Measurements from ENCODE around the gene AFG3L2.
"Not testable (repeated sequence)": the region's sequence is repeated elsewhere in the genome, so short reads cannot be mapped to it uniquely, and the experiment has no call there.

AFG3L2 gene

GRCh38 chr18:12406371-12407111 lies 29.5 kb upstream of the AFG3L2 start:
- no peak for TF ChIP-seq ZNF274 (IDR thresholded peaks at IDR 0.05; ENCODE audit: low read depth, low read length)
- peak overlapping the region; percentile 5; the same call in 1 of the 2 replicates for H3K4me3 ChIP-seq (ENCODE audit: low read length)

- TF ChIP-seq ZNF274 (IDR thresholded peaks at IDR 0.05; ENCODE audit: low read depth, low read length) = no peak
- no peak overlapping the region for H3K4me3 ChIP-seq (ENCODE audit: low read length)
Observed at GRCh38 chr18:12405066-12405465, 28.0 kb upstream of the AFG3L2 start.

GRCh38 chr18:12403601-12404506 lies 26.8 kb upstream of the AFG3L2 start:
- H3K4me3 ChIP-seq (ENCODE audit: low read length) = no peak overlapping the region
- no peak for TF ChIP-seq ZNF274 (IDR thresholded peaks at IDR 0.05; ENCODE audit: low read depth, low read length)

GRCh38 chr18:12401881-12402280 lies 24.9 kb upstream of the AFG3L2 start:
- no peak overlapping the region for H3K4me3 ChIP-seq (ENCODE audit: low read length)
- TF ChIP-seq ZNF274 (IDR thresholded peaks at IDR 0.05; ENCODE audit: low read depth, low read length) = no peak

GRCh38 chr18:12399231-12399630 lies 22.2 kb upstream of the AFG3L2 start:
- no peak overlapping the region for H3K4me3 ChIP-seq (ENCODE audit: low read length)
- TF ChIP-seq ZNF274 (IDR thresholded peaks at IDR 0.05; ENCODE audit: low read depth, low read length) = no peak

GRCh38 chr18:12398625-12399024 lies 21.6 kb upstream of the AFG3L2 start:
- H3K4me3 ChIP-seq (ENCODE audit: low read length) = no peak overlapping the region
- no peak for TF ChIP-seq ZNF274 (IDR thresholded peaks at IDR 0.05; ENCODE audit: low read depth, low read length)

GRCh38 chr18:12397793-12398192 lies 20.8 kb upstream of the AFG3L2 start:
- H3K4me3 ChIP-seq (ENCODE audit: low read length) = no peak overlapping the region
- no peak for TF ChIP-seq ZNF274 (IDR thresholded peaks at IDR 0.05; ENCODE audit: low read depth, low read length)

- no peak for TF ChIP-seq ZNF274 (IDR thresholded peaks at IDR 0.05; ENCODE audit: low read depth, low read length)
- H3K4me3 ChIP-seq (ENCODE audit: low read length) = no peak overlapping the region
Observed at GRCh38 chr18:12397254-12397653, 20.2 kb upstream of the AFG3L2 start.

GRCh38 chr18:12394428-12394827 lies 17.4 kb upstream of the AFG3L2 start:
- no peak for TF ChIP-seq ZNF274 (IDR thresholded peaks at IDR 0.05; ENCODE audit: low read depth, low read length)
- H3K4me3 ChIP-seq (ENCODE audit: low read length) = no peak overlapping the region

GRCh38 chr18:12393998-12394397 lies 17.0 kb upstream of the AFG3L2 start:
- no peak overlapping the region for H3K4me3 ChIP-seq (ENCODE audit: low read length)

GRCh38 chr18:12393510-12393909 lies 16.5 kb upstream of the AFG3L2 start:
- TF ChIP-seq ZNF274 (IDR thresholded peaks at IDR 0.05; ENCODE audit: low read depth, low read length) = no peak

More at GRCh38 chr18:12393998-12394397, 17.0 kb upstream of the AFG3L2 start:
- TF ChIP-seq ZNF274 (IDR thresholded peaks at IDR 0.05; ENCODE audit: low read depth, low read length) = no peak

GRCh38 chr18:12391487-12392165 lies 14.6 kb upstream of the AFG3L2 start:
- TF ChIP-seq ZNF274 (IDR thresholded peaks at IDR 0.05; ENCODE audit: low read depth, low read length) = no peak
- H3K4me3 ChIP-seq (ENCODE audit: low read length) = no peak overlapping the region

More at GRCh38 chr18:12393510-12393909, 16.5 kb upstream of the AFG3L2 start:
- H3K4me3 ChIP-seq (ENCODE audit: low read length) = no peak overlapping the region

GRCh38 chr18:12388442-12388841 lies 11.4 kb upstream of the AFG3L2 start:
- no peak overlapping the region for H3K4me3 ChIP-seq (ENCODE audit: low read length)
- no peak for TF ChIP-seq ZNF274 (IDR thresholded peaks at IDR 0.05; ENCODE audit: low read depth, low read length)

GRCh38 chr18:12384261-12384660 lies 7.2 kb upstream of the AFG3L2 start:
- TF ChIP-seq ZNF274 (IDR thresholded peaks at IDR 0.05; ENCODE audit: low read depth, low read length) = no peak
- H3K4me3 ChIP-seq (ENCODE audit: low read length) = no peak overlapping the region

GRCh38 chr18:12383759-12384158 lies 6.7 kb upstream of the AFG3L2 start:
- H3K4me3 ChIP-seq (ENCODE audit: low read length) = not testable (repeated sequence)

- not testable (repeated sequence) for H3K4me3 ChIP-seq (ENCODE audit: low read length)
Observed at GRCh38 chr18:12382221-12382814, 5.3 kb upstream of the AFG3L2 start.

GRCh38 chr18:12378198-12378558 lies 1.2 kb upstream of the AFG3L2 start:
- H3K4me3 ChIP-seq (ENCODE audit: low read length) = peak overlapping the region; percentile 93

Data from GM08714 (cell line).